HL-60/S4 (cell line): ENCODE results near the gene RHEB.

Experiments used
- in situ Hi-C: fragments of 300-500 bp; cut with MboI; formaldehyde crosslinking; loops from 2 replicates; pipeline ENCODE4 v1.14.3; 2022; ENCODE audit warnings: low sequenced_read_pairs

The RHEB gene

GRCh38 chr7:151477867-151478266, 41.8 kb downstream of the RHEB start:
- in situ Hi-C loops, result no loop called here

- in situ Hi-C loops, result no loop called here
Observed at GRCh38 chr7:151472644-151473380, 46.9 kb downstream of the RHEB start.

GRCh38 chr7:151470711-151471110, 49.0 kb downstream of the RHEB start:
- in situ Hi-C loops, result no loop called here

- in situ Hi-C loops, result no loop called here
Observed at GRCh38 chr7:151469281-151469680, 50.4 kb downstream of the RHEB start.

GRCh38 chr7:151468217-151469018, 51.3 kb downstream of the RHEB start:
- in situ Hi-C loops, result no loop called here

GRCh38 chr7:151465169-151465568, 54.5 kb downstream of the RHEB start:
- in situ Hi-C loops, result no loop called here

- in situ Hi-C loops, result no loop called here
Observed at GRCh38 chr7:151462306-151462779, 57.4 kb downstream of the RHEB start.

- in situ Hi-C loops, result no loop called here
Observed at GRCh38 chr7:151461942-151462230, 57.8 kb downstream of the RHEB start.

- in situ Hi-C loops, result no loop called here
Observed at GRCh38 chr7:151461096-151461941, 58.4 kb downstream of the RHEB start.

GRCh38 chr7:151460474-151460855, 59.2 kb downstream of the RHEB start:
- in situ Hi-C loops, result no loop called here

GRCh38 chr7:151459726-151460473, 59.8 kb downstream of the RHEB start:
- in situ Hi-C loops, result no loop called here

GRCh38 chr7:151457534-151457933, 62.2 kb downstream of the RHEB start:
- in situ Hi-C loops, result no loop called here

GRCh38 chr7:151456782-151457181, 62.9 kb downstream of the RHEB start:
- in situ Hi-C loops, result no loop called here

GRCh38 chr7:151456276-151456675, 63.4 kb downstream of the RHEB start:
- in situ Hi-C loops, result no loop called here

GRCh38 chr7:151455690-151456089, 64.0 kb downstream of the RHEB start:
- in situ Hi-C loops, result no loop called here

- in situ Hi-C loops, result no loop called here
Observed at GRCh38 chr7:151454932-151455530, 64.7 kb downstream of the RHEB start.

- in situ Hi-C loops, result no loop called here
Observed at GRCh38 chr7:151454305-151454704, 65.4 kb downstream of the RHEB start.

GRCh38 chr7:151453326-151453791, 66.3 kb downstream of the RHEB start:
- in situ Hi-C loops, result no loop called here

- in situ Hi-C loops, result no loop called here
Observed at GRCh38 chr7:151452680-151453325, 66.9 kb downstream of the RHEB start.
